ENCODE data around the gene ANXA7.

Gene ANXA7

DNA sequence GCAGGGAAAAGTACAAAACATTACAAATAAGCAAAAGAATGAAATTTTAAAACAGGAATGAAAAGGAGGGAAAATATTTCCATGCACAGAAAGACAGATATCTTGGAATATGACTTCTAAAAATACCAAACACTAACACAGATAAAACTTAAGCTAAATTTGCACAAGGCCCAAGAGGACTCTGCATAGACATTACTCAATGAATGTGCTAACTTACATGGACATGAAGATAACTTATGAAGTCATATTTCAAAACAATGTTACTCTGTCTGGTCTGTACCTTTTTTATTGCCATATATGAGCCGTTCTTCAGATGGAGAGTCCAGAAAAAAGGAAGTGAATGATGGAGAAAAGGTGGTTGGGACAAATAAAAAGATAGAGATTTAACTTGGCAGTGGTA lies 34.5 kb upstream of the ANXA7 start:
- no peaks in the 10 kb centered on the region for H3K9me3 Mint-ChIP-seq
- H3K4me3 Mint-ChIP-seq, result no peak overlapping the region

GRCh38 chr10:73446926-73447325 lies 33.1 kb upstream of the ANXA7 start:
- Mint-ChIP-seq H3K9me3 (no peaks in the 10 kb centered on the region), H3K4me3 (no peak overlapping the region), H3K27me3 (ENCODE audit: low read depth) (no peaks in the 10 kb centered on the region), H3K27ac (no peak overlapping the region), H3K4me1 (no peaks in the 10 kb centered on the region), H3K36me3 (ENCODE audit: low read depth) (peaks cover 33% of the 10 kb centered on the region)
- TF ChIP-seq, protein P1, sequence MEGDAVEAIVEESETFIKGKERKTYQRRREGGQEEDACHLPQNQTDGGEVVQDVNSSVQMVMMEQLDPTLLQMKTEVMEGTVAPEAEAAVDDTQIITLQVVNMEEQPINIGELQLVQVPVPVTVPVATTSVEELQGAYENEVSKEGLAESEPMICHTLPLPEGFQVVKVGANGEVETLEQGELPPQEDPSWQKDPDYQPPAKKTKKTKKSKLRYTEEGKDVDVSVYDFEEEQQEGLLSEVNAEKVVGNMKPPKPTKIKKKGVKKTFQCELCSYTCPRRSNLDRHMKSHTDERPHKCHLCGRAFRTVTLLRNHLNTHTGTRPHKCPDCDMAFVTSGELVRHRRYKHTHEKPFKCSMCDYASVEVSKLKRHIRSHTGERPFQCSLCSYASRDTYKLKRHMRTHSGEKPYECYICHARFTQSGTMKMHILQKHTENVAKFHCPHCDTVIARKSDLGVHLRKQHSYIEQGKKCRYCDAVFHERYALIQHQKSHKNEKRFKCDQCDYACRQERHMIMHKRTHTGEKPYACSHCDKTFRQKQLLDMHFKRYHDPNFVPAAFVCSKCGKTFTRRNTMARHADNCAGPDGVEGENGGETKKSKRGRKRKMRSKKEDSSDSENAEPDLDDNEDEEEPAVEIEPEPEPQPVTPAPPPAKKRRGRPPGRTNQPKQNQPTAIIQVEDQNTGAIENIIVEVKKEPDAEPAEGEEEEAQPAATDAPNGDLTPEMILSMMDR (IDR thresholded peaks at IDR 0.05; ENCODE audit: unreplicated experiment in 3 of 3), result no peak

More for the DNA sequence above, 34.5 kb upstream of the ANXA7 start:
- no peaks in the 10 kb centered on the region for H3K4me1 Mint-ChIP-seq
- no peaks in the 10 kb centered on the region for H3K27me3 Mint-ChIP-seq (ENCODE audit: low read depth)
- no peak overlapping the region for H3K27ac Mint-ChIP-seq
- TF ChIP-seq, protein P1 (IDR thresholded peaks at IDR 0.05; ENCODE audit: unreplicated experiment in 3 of 3), result no peak
- H3K36me3 Mint-ChIP-seq (ENCODE audit: low read depth), result peaks cover 35% of the 10 kb centered on the region

DNA sequence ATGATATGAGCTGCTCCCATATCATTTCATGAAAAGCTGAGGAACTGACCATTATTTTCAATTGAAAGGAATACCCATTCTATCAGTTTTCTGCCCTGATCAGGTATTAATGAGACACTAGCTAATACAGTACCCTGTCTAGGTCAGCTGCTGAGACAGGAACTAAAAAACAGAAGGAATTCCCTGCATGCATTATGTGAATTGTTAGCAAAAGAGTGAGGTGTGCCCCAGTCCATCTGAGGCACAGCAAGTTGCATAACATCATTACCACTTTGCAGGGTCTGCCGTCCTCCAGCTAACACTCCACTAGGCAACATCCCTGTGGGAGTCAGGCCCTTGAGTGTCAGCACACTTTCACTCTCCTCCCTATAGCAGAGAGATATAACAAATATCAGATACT lies 30.6 kb upstream of the ANXA7 start:
- no peaks in the 10 kb centered on the region for H3K4me1 Mint-ChIP-seq
- H3K27me3 Mint-ChIP-seq (ENCODE audit: low read depth), result no peaks in the 10 kb centered on the region
- TF ChIP-seq, protein P1 (IDR thresholded peaks at IDR 0.05; ENCODE audit: unreplicated experiment in 3 of 3), result no peak
- no peak overlapping the region for H3K27ac Mint-ChIP-seq
- H3K36me3 Mint-ChIP-seq (ENCODE audit: low read depth), result peaks cover 40% of the 10 kb centered on the region
- no peak overlapping the region for H3K4me3 Mint-ChIP-seq
- no peaks in the 10 kb centered on the region for H3K9me3 Mint-ChIP-seq

DNA sequence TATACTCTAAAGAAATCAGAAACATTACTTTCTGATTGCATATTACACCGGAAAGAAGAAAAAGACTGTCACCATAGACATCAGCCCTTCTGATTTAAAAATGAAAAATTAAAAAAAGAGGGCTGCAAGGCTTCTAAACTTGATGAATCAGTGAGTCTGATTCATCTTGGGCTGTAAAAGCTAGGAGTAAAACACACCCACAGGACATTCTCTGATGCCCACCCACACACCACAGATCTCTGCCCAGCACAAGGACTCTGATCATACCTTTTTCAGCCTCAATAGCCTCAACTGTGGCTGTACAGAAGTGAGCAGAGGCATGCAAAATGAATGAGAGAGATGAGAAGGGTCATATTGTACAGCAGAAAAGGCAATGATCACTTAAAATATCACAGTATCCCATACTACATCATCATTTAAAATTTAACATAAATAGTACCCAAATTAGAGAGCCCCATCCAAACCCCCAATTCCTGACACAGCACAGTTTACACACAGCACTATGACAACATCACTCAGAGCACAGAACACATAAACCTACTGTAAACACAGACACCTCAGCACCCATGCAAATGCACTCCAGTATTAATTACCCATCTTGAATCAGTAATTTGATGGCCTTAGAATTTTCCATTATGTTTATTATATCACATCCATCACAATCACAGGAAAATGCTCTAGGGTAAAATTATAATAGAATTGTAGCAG lies 25.9 kb upstream of the ANXA7 start:
- TF ChIP-seq, protein P1 (IDR thresholded peaks at IDR 0.05; ENCODE audit: unreplicated experiment in 3 of 3), result no peak
- no peak overlapping the region for H3K4me3 Mint-ChIP-seq
- H3K9me3 Mint-ChIP-seq, result no peaks in the 10 kb centered on the region
- H3K27me3 Mint-ChIP-seq (ENCODE audit: low read depth), result no peaks in the 10 kb centered on the region
- H3K36me3 Mint-ChIP-seq (ENCODE audit: low read depth), result peaks cover 45% of the 10 kb centered on the region
- no peak overlapping the region for H3K27ac Mint-ChIP-seq
- peaks cover 5% of the 10 kb centered on the region for H3K4me1 Mint-ChIP-seq

DNA sequence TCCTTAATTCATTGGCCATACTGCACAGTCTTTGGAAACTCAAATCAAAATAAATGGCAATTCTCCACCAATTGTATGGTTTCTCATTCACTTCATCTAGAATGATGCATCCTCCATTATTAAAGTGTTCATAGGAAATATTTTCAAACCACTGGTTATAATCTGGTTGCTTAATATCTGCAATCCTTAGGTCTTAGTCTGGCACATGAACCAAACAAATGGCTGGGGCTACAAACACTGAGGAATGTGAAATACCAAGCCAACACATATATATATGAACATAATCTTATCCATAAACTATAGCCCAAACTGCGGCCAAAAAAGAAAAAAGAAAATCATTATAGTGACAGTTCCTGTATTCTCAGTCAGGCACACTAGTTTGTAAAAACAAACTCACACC lies 25.2 kb upstream of the ANXA7 start:
- Mint-ChIP-seq H3K4me1 (peaks cover 5% of the 10 kb centered on the region), H3K4me3 (no peak overlapping the region), H3K36me3 (ENCODE audit: low read depth) (peaks cover 41% of the 10 kb centered on the region), H3K27ac (no peak overlapping the region), H3K27me3 (ENCODE audit: low read depth) (no peaks in the 10 kb centered on the region), H3K9me3 (no peaks in the 10 kb centered on the region)
- TF ChIP-seq, protein P1 (IDR thresholded peaks at IDR 0.05; ENCODE audit: unreplicated experiment in 3 of 3), result no peak

DNA sequence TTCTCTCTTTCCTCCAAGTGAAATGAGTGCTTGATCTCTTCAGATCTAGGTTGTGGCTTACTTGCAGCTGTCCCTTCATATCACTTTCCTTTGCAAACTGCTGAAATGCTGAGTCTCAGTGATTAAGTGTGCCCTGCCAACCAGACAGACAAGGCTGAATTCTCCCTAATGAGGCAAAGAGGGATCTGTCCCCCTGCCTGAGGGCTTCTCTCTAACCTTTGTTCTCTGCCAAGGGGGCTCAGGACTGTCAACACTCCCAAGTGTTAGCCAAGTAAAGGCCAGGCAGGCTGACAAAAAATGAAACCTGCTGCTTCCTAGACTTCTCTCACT lies 19.6 kb upstream of the ANXA7 start, which contains the start of gene MSS51:
Gene MSS51, minus strand, starts transcription at position 24 of the 330 bp plus-strand sequence. CDS start 5,277 bp downstream, outside the sequence.
- Mint-ChIP-seq H3K4me3 (peak within 1 kb of the TSS in 1 of 3 experiments; percentile 15), H3K9me3 (no peaks in the 10 kb centered on the region), H3K4me1 (peaks cover 23% of the 10 kb centered on the region), H3K27me3 (ENCODE audit: low read depth) (no peaks in the 10 kb centered on the region), H3K27ac (peak within 1 kb of the TSS; percentile 58 to 67 (median 63)), H3K36me3 (ENCODE audit: low read depth) (peaks cover 37% of the 10 kb centered on the region)
- TF ChIP-seq, protein P1 (IDR thresholded peaks at IDR 0.05; ENCODE audit: unreplicated experiment in 3 of 3), result no peak
